Body of pancreas (tissue), 4 donors: ENCODE results near the gene CERS4. TPM values are rescaled to one million over a fixed set of nuclear protein-coding genes. Genes with fewer than 3 reads are reported as not detected.
"Not testable (repeated sequence)": the region's sequence is repeated elsewhere in the genome, so short reads cannot be mapped to it uniquely, and the experiment has no call there.

Experiments used
- ATAC-seq: fragments of 150-250 bp; one replicate; pipeline ENCODE4 v1.9.1; 2016
- DNase-seq, 4 donors: peaks; one replicate each; pipeline ENCODE4 v3.0.0-alpha.2; 2019
- H3K27ac ChIP-seq, 4 donors: fragments of 200-600 bp; sonication (generic); 1 replicate in 3 of 4; 2 replicates in 1 of 4; pipeline versions ENCODE4 v1.5.1 to v1.6.1; 2016 to 2019; ENCODE audit warnings: mild to moderate bottlenecking in 1 of 4, mixed read lengths in 1 of 4, moderate library complexity in 1 of 4
- H3K27me3 ChIP-seq, 2 donors: fragments of 200-600 bp; sonication (generic); one replicate each; pipeline ENCODE4 v1.6.0; 2016; ENCODE audit warnings: mild to moderate bottlenecking in 1 of 2
- H3K36me3 ChIP-seq, 2 donors: fragments of 200-600 bp; sonication (generic); replicated peaks in 1 of 2; 2 replicates each; pipeline ENCODE4 v1.5.1; 2016; ENCODE audit warnings: low read depth in 2 of 2; ENCODE audit not compliant: insufficient read depth in 1 of 2
- H3K4me1 ChIP-seq: fragments of 200-600 bp; sonication (generic); one replicate; pipeline ENCODE4 v1.6.0; 2016
- H3K4me3 ChIP-seq, 2 donors: fragments of 200-600 bp; sonication (generic); 1 replicate in 1 of 2; 2 replicates in 1 of 2; pipeline ENCODE4 v1.5.1; 2016 to 2019
- H3K9me3 ChIP-seq, 3 donors: fragments of 200-600 bp; sonication (generic); 1 replicate in 2 of 3; 2 replicates in 1 of 3; pipeline ENCODE4 v1.5.1; 2016
- CTCF ChIP-seq, 7 experiments: fragments of 450-650 bp in 4 of 7; fragments of 200-600 bp in 3 of 7; sonication (generic) in 3 of 7; IDR thresholded peaks; one replicate each; pipeline ENCODE4 v1.5.1; 2016 to 2019; ENCODE audit warnings: antibody characterized with exemption in 7 of 7
- POLR2A ChIP-seq, 3 donors: fragments of 450-650 bp; IDR thresholded peaks; one replicate each; pipeline ENCODE4 v1.6.1; 2016; ENCODE audit warnings: antibody characterized with exemption in 3 of 3, mild to moderate bottlenecking in 2 of 3
- WGBS, 2 donors: methylation state at CpG; one replicate each; pipeline ENCODE4 v1.1.5; 2017; 5-methylcytosine and 5-hydroxymethylcytosine counted together
- intact Hi-C: fragments of 100-400 bp; cut with DNase I; formaldehyde crosslinking; loops from one replicate; pipeline ENCODE4 v1.15.1; 2023
- total RNA-seq, 2 donors: library from RNA; depleted of rRNA; stranded (reverse); fragments of >200 nt; gene quantifications; one replicate each; pipeline ENCODE4 v1.1.0, GENCODE V29; 2016

The CERS4 gene
- total RNA-seq, 2 donors from 2014 or later, result 53.1 to 87.4 TPM

GRCh38 chr19:8245869-8246835 lies 37.0 kb downstream of the CERS4 start:
- intact Hi-C loops, result loop anchor here (5.0 kb wide), 1 partner anchor 299 kb away; no protein-coding TSS in a partner anchor
- Histone ChIP-seq H3K9me3 (no peaks in the 10 kb centered on the region), H3K27ac (no peak overlapping the region), H3K27me3 (no peaks in the 10 kb centered on the region), H3K4me3 (no peak overlapping the region), H3K4me1 (peaks cover 28% of the 10 kb centered on the region), H3K36me3 (peaks cover 0 to 2% of the 10 kb centered on the region in 2 donors)
- no peak for ATAC-seq
- no peak for TF ChIP-seq CTCF (IDR thresholded peaks at IDR 0.05)
- TF ChIP-seq POLR2A (IDR thresholded peaks at IDR 0.05), result no peak
- no peak for DNase-seq
- WGBS, 2 donors, result 60 to 70% methylated on average over 11 of the region's 11 CpGs

- 98 to 99% methylated on average over 9 of the region's 9 CpGs for WGBS, 2 donors
- intact Hi-C loops, result loop anchor here (5.0 kb wide), 1 partner anchor 300 kb away; no protein-coding TSS in a partner anchor
- not testable (repeated sequence) for ATAC-seq
Measured at GRCh38 chr19:8247129-8247890, 38.1 kb downstream of the CERS4 start.

GRCh38 chr19:8248348-8249328 lies 39.5 kb downstream of the CERS4 start:
- ATAC-seq (no peak), DNase-seq (no peak)
- H3K27ac ChIP-seq, result no peak overlapping the region
- H3K4me1 ChIP-seq, result peaks cover 22% of the 10 kb centered on the region
- 88 to 94% methylated on average over 8 of the region's 8 CpGs for WGBS, 2 donors
- no peak for TF ChIP-seq POLR2A (IDR thresholded peaks at IDR 0.05)
- no peak for TF ChIP-seq CTCF (IDR thresholded peaks at IDR 0.05)
- H3K9me3 ChIP-seq, result no peaks in the 10 kb centered on the region
- H3K4me3 ChIP-seq, result no peak overlapping the region
- H3K36me3 ChIP-seq, result peaks cover 0 to 2% of the 10 kb centered on the region in 2 donors
- H3K27me3 ChIP-seq, result no peaks in the 10 kb centered on the region
- intact Hi-C loops, result loop anchor here (5.0 kb wide), 1 partner anchor 301 kb away; no protein-coding TSS in a partner anchor

More at GRCh38 chr19:8247129-8247890, 38.1 kb downstream of the CERS4 start:
- H3K4me1 ChIP-seq, result peaks cover 24% of the 10 kb centered on the region
- not testable (repeated sequence) for H3K36me3 ChIP-seq, DNase-seq, H3K9me3 ChIP-seq, H3K27me3 ChIP-seq, H3K27ac ChIP-seq, H3K4me3 ChIP-seq

- no peak for TF ChIP-seq CTCF (IDR thresholded peaks at IDR 0.05)
- no peak for TF ChIP-seq POLR2A (IDR thresholded peaks at IDR 0.05)
- H3K4me3 ChIP-seq, result no peak overlapping the region
- 67 to 73% methylated on average over 5 to 7 of the region's 7 CpGs for WGBS, 2 donors
- H3K4me1 ChIP-seq, result peaks cover 22% of the 10 kb centered on the region
- intact Hi-C loops, result loop anchor here (5.0 kb wide), 2 partner anchors 33 to 93 kb away; no protein-coding TSS in a partner anchor
- no peaks in the 10 kb centered on the region for H3K27me3 ChIP-seq
- H3K36me3 ChIP-seq, result peaks cover 0 to 2% of the 10 kb centered on the region in 2 donors
- no peak for ATAC-seq
- peak overlapping the region in 3 of 4 donors; percentile 16 to 43 (median 36) for H3K27ac ChIP-seq
- DNase-seq, result no peak
- H3K9me3 ChIP-seq, result no peaks in the 10 kb centered on the region
Measured at GRCh38 chr19:8250596-8250995, 41.4 kb downstream of the CERS4 start.
